Kidney epithelial cell (primary cell): ENCODE results near the gene ZNF410. TPM values are rescaled to one million over a fixed set of nuclear protein-coding genes. Genes with fewer than 3 reads are reported as not detected.

ENCODE experiments used
- DNase-seq: peaks from one replicate; pipeline ENCODE4 v3.0.0-alpha.2; 2010; ENCODE audit warnings: low read depth
- H3K27me3 ChIP-seq: 2 replicates; pipeline ENCODE4 v1.6.0; 2011; ENCODE audit warnings: low read length; ENCODE audit not compliant: control insufficient read depth, insufficient read depth
- H3K36me3 ChIP-seq: 2 replicates; pipeline ENCODE4 v1.5.1; 2011; ENCODE audit warnings: low read length; ENCODE audit not compliant: control insufficient read depth, insufficient read depth
- H3K4me3 ChIP-seq: 2 replicates; pipeline ENCODE4 v1.5.1; 2011; ENCODE audit warnings: low read depth, mild to moderate bottlenecking, control low read depth, low read length
- total RNA-seq: library from RNA; depleted of rRNA; stranded (reverse); fragments of >200 nt; gene quantifications from 2 replicates; pipeline ENCODE4 v1.2.3, GENCODE V29; 2015
- TF ChIP-seq, protein P1 (sequence below): IDR thresholded peaks from 2 replicates; pipeline ENCODE4 v1.5.1; 2011; ENCODE audit warnings: mild to moderate bottlenecking, moderate library complexity, low read length, control low read depth, inconsistent platforms; ENCODE audit not compliant: insufficient read depth, poor library complexity, severe bottlenecking

ZNF410 gene
- total RNA-seq, 1 donor from 2014 or later = 56.7 TPM

DNA sequence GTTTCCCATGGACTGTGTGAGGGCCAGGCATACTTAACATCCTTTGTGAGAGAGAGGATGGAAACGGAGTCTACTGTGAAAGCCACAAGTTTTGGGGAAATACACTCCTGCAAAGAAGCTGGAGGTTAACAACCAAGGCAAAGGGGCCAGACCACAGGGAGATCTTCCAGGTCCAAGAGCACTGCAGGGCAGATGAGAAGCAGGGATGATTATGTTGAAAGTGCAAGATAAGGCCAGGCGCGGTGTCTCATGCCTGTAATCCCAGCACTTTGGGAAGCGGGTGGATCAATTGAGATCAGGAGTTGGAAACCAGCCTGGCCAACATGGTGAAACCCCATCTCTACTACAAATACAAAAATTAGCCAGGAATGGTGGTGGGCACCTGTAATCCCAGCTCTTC lies 78.6 kb downstream of the ZNF410 start:
- H3K27me3 ChIP-seq = no peaks in the 10 kb centered on the region
- TF ChIP-seq, protein P1, sequence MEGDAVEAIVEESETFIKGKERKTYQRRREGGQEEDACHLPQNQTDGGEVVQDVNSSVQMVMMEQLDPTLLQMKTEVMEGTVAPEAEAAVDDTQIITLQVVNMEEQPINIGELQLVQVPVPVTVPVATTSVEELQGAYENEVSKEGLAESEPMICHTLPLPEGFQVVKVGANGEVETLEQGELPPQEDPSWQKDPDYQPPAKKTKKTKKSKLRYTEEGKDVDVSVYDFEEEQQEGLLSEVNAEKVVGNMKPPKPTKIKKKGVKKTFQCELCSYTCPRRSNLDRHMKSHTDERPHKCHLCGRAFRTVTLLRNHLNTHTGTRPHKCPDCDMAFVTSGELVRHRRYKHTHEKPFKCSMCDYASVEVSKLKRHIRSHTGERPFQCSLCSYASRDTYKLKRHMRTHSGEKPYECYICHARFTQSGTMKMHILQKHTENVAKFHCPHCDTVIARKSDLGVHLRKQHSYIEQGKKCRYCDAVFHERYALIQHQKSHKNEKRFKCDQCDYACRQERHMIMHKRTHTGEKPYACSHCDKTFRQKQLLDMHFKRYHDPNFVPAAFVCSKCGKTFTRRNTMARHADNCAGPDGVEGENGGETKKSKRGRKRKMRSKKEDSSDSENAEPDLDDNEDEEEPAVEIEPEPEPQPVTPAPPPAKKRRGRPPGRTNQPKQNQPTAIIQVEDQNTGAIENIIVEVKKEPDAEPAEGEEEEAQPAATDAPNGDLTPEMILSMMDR = no peak
- H3K4me3 ChIP-seq = no peak overlapping the region
- DNase-seq = no peak
- H3K36me3 ChIP-seq = peaks cover 3% of the 10 kb centered on the region

DNA sequence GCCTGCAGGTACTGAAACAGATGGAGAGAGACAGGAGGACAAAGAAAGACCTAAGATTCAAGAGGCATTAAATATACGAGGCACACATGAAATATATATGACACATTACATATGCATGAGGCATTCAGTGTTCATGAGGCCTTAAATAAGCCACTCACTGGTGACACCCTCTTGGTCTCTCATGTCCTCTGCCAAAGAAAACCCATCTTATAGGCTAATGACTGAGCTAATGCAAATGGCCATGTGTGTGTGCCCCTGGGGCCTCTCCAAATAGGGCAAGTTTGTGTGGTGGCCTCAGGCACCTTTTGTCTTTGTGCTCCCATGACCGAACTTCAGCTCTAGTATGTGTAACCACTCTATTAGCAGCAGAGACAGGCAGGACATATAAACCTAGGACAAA lies 82.2 kb downstream of the ZNF410 start:
- TF ChIP-seq, protein P1 = no peak
- Histone ChIP-seq H3K4me3 (no peak overlapping the region), H3K27me3 (no peaks in the 10 kb centered on the region), H3K36me3 (peaks cover 1% of the 10 kb centered on the region)
- no peak for DNase-seq

DNA sequence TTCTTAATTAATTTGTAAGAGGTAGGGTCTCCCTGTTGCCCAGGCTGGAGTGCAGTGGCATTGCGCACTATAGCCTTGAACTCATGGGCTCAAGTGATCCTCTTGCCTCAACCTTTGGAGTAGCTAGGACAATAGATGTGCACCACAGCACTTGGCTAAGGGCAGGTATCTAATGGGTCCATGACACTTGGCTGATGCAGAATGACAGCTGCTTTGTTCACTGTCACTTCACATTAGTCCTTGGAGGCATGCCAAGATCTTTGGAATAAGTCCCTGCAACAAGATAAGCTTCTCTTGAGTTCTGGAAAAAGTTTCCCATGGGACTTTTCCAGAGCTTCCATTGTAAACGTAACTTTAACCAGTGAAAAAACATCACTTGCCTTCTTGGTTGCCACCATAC lies 86.8 kb downstream of the ZNF410 start:
- Histone ChIP-seq H3K36me3 (peaks cover 1% of the 10 kb centered on the region), H3K4me3 (no peak overlapping the region), H3K27me3 (no peaks in the 10 kb centered on the region)
- TF ChIP-seq, protein P1 = no peak
- DNase-seq = no peak

DNA sequence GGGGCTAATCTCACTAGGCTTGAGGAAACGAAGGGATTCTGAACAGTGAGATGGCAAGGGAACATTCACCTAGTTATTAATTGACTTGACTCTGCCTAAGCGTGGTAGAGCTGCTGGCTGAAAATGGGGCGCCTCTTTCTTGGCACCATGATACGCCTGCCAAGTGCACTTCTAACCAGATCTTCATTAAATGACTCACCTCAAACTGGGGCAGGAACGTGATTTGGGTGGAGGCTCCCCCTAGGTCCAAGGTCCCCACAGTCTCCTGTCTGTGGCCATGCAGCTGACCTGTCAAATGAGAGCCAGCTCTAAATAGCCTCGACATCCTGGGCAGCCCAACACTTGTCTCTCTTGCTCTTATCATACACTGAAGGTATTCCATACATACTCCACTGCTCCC lies 89.5 kb downstream of the ZNF410 start:
- Histone ChIP-seq H3K27me3 (no peaks in the 10 kb centered on the region), H3K4me3 (no peak overlapping the region), H3K36me3 (peaks cover 1% of the 10 kb centered on the region)
- TF ChIP-seq, protein P1 = no peak
- no peak for DNase-seq

DNA sequence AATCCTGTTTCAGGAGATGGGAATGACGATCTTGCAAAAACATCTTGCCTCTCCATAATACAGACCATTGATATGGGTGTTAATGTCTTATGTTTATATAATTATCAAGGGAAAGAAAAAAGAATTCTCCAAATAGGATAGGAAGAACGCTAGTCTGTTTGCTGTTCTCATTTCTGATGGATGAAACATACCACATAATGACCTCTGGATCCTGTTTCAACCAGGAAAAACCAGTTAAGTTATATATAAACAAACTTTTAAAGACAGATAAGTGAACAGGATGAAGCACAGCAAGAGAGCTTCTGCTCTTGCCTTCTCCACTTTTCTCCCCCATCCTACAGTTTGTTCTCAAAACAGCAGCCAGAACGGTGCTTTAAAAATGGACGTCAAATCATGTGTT lies 91.2 kb downstream of the ZNF410 start:
- TF ChIP-seq, protein P1 = no peak
- Histone ChIP-seq H3K36me3 (peaks cover 1% of the 10 kb centered on the region), H3K4me3 (no peak overlapping the region), H3K27me3 (no peaks in the 10 kb centered on the region)
- DNase-seq = no peak

Other genes starting within 250 kb of the ZNF410 start
- gene DNAL1, start 241.9 kb upstream of the ZNF410 start, total RNA-seq = 19.3 and 23.3 TPM in 2 replicates
- 31.0 and 31.8 TPM in 2 replicates for gene PNMA1, start 172.5 kb upstream of the ZNF410 start, total RNA-seq
- 5.7 and 7.0 TPM in 2 replicates for gene PTGR2, start 35.0 kb upstream of the ZNF410 start, total RNA-seq
- gene FAM161B, start 63.2 kb downstream of the ZNF410 start, total RNA-seq = 4.8 and 5.5 TPM in 2 replicates
- gene COQ6, start 63.4 kb downstream of the ZNF410 start, total RNA-seq = 24.4 and 34.0 TPM in 2 replicates
- gene ENTPD5, start 132.4 kb downstream of the ZNF410 start, total RNA-seq = 11.4 and 13.7 TPM in 2 replicates
- 6.7 and 9.2 TPM in 2 replicates for gene BBOF1, start 132.5 kb downstream of the ZNF410 start, total RNA-seq
- gene ALDH6A1, start 197.6 kb downstream of the ZNF410 start, total RNA-seq = 11.1 and 12.5 TPM in 2 replicates
- 7.8 and 8.3 TPM in 2 replicates for gene LIN52, start 198.1 kb downstream of the ZNF410 start, total RNA-seq